Keratinocyte (primary cell): ENCODE measurements around the gene PDZRN3. TPM values are rescaled to one million over a fixed set of nuclear protein-coding genes. Genes with fewer than 3 reads are reported as not detected.

Experiments used
- DNase-seq: peaks from one replicate; pipeline ENCODE4 v3.0.0-alpha.2; 2011; ENCODE audit warnings: low read depth, missing footprints, low spot score
- FAIRE-seq: peaks from 2 replicates; lab custom pipeline; 2011; peaks lifted over from hg19 to GRCh38; lab: Jason Lieb, UNC
- H2AFZ ChIP-seq: 2 replicates; pipeline ENCODE4 v1.6.0; 2012; ENCODE audit warnings: low read length, control low read depth, inconsistent platforms; ENCODE audit not compliant: control insufficient read depth
- H3K27ac ChIP-seq: 2 replicates; pipeline ENCODE4 v1.5.1; 2011; ENCODE audit warnings: low read length; ENCODE audit not compliant: control insufficient read depth, insufficient read depth
- H3K27me3 ChIP-seq: 3 replicates; pipeline ENCODE4 v1.6.0; 2011; ENCODE audit warnings: low read length; ENCODE audit not compliant: control insufficient read depth, insufficient read depth; ENCODE audit errors: extremely low read depth
- H3K36me3 ChIP-seq, 2 experiments: 2 replicates in 1 of 2; 3 replicates in 1 of 2; pipeline ENCODE4 v1.5.1; 2011; ENCODE audit warnings: low read length in 2 of 2, mild to moderate bottlenecking in 1 of 2; ENCODE audit not compliant: control insufficient read depth in 2 of 2, insufficient read depth in 2 of 2; ENCODE audit errors: extremely low read depth in 1 of 2
- H3K4me1 ChIP-seq: 3 replicates; pipeline ENCODE4 v1.5.1; 2011; ENCODE audit warnings: low read length; ENCODE audit not compliant: control insufficient read depth, insufficient read depth; ENCODE audit errors: extremely low read depth
- H3K4me2 ChIP-seq: 3 replicates; pipeline ENCODE4 v1.6.0; 2011; ENCODE audit warnings: low read depth, low read length; ENCODE audit not compliant: control insufficient read depth, insufficient read depth; ENCODE audit errors: extremely low read depth
- H3K4me3 ChIP-seq, 3 experiments: fragments of 200-600 bp in 1 of 3; sonication (generic) in 1 of 3; 2 replicates in 2 of 3; 3 replicates in 1 of 3; pipeline ENCODE4 v1.5.1; 2011 to 2016; ENCODE audit warnings: low read length in 3 of 3, mild to moderate bottlenecking in 3 of 3, control low read depth in 2 of 3, inconsistent platforms in 1 of 3, low read depth in 1 of 3, mixed read lengths in 1 of 3, mixed run types in 1 of 3, moderate library complexity in 1 of 3; ENCODE audit not compliant: control insufficient read depth in 2 of 3, insufficient read depth in 2 of 3; ENCODE audit errors: extremely low read depth in 1 of 3
- H3K79me2 ChIP-seq: 2 replicates; pipeline ENCODE4 v1.6.0; 2012; ENCODE audit warnings: low read length; ENCODE audit not compliant: control insufficient read depth, insufficient read depth
- H3K9ac ChIP-seq: 3 replicates; pipeline ENCODE4 v1.6.0; 2011; ENCODE audit warnings: low read length; ENCODE audit not compliant: control insufficient read depth, insufficient read depth; ENCODE audit errors: extremely low read depth
- H3K9me1 ChIP-seq: 3 replicates; pipeline ENCODE4 v1.6.0; 2011; ENCODE audit warnings: low read length; ENCODE audit not compliant: control insufficient read depth, insufficient read depth; ENCODE audit errors: extremely low read depth
- H3K9me3 ChIP-seq: 2 replicates; pipeline ENCODE4 v1.5.1; 2012; ENCODE audit warnings: low read depth, low read length; ENCODE audit not compliant: control insufficient read depth
- H4K20me1 ChIP-seq: 3 replicates; pipeline ENCODE4 v1.6.0; 2011; ENCODE audit warnings: low read length; ENCODE audit not compliant: control insufficient read depth, insufficient read depth; ENCODE audit errors: extremely low read depth
- EZH2 ChIP-seq: IDR thresholded peaks from one replicate; pipeline ENCODE4 v1.6.1; 2012; ENCODE audit warnings: inconsistent platforms, mild to moderate bottlenecking, low read length, moderate library complexity
- dilution Hi-C: fragments of 300-500 bp; cut with MboI; formaldehyde crosslinking; loops from one replicate; pipeline ENCODE4 v1.7.0; 2020; ENCODE audit warnings: low sequenced_read_pairs; ENCODE audit not compliant: extremely low pct_ligation_motif_present
- polyA plus RNA-seq, 5 experiments: library from polyadenylated mRNA; depleted of rRNA in 3 of 5; stranded (reverse) in 3 of 5; stranded (forward) in 1 of 5; unstranded in 1 of 5; fragments of >200 nt; gene quantifications; 1 replicate in 1 of 5; 2 replicates in 3 of 5; 3 replicates in 1 of 5; pipeline versions ENCODE4 v1.2.1 to v1.2.3, GENCODE V29; 2011 to 2012; ENCODE audit warnings: missing spikeins in 2 of 5, low read depth in 1 of 5, low replicate concordance in 1 of 5
- TF ChIP-seq, protein P1 (sequence below), 3 experiments: IDR thresholded peaks in 1 of 3; conservative IDR thresholded peaks in 1 of 3; optimal IDR thresholded peaks in 1 of 3; 2 replicates in 2 of 3; 3 replicates in 1 of 3; pipeline versions ENCODE3 to v1.5.1; 2011; ENCODE audit warnings: low read length in 3 of 3, mild to moderate bottlenecking in 3 of 3, moderate library complexity in 2 of 3, control low read depth in 1 of 3, inconsistent platforms in 1 of 3; ENCODE audit not compliant: insufficient read depth in 2 of 3; ENCODE audit errors: extremely low read depth in 1 of 3

PDZRN3 gene
- polyA plus RNA-seq, 1 donor (not counting 4 experiments of a cell fraction or from before 2014, with no cell fraction given) = not detected

DNA sequence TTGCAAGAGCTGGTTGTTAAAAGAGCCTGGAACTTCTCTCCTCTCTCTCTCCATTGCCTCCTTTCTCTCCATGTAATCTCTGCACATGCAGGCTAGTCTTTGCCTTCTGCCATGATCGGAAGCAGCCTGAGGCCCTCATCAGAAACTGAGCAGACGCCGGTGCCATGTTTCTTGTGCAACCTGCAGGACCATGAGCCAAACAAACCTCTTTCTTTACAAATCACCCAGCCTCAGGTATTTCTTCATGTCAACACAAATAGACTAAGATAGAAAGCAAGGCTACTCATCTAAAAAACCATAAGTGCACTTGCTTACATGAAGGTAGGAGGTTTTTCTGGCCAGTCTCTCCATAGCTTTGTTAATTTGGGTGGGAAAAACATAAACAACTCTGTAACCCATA lies 8.7 kb downstream of the PDZRN3 start:
- FAIRE-seq (no peak), DNase-seq (no peak)
- no peak for TF ChIP-seq EZH2
- TF ChIP-seq, protein P1, sequence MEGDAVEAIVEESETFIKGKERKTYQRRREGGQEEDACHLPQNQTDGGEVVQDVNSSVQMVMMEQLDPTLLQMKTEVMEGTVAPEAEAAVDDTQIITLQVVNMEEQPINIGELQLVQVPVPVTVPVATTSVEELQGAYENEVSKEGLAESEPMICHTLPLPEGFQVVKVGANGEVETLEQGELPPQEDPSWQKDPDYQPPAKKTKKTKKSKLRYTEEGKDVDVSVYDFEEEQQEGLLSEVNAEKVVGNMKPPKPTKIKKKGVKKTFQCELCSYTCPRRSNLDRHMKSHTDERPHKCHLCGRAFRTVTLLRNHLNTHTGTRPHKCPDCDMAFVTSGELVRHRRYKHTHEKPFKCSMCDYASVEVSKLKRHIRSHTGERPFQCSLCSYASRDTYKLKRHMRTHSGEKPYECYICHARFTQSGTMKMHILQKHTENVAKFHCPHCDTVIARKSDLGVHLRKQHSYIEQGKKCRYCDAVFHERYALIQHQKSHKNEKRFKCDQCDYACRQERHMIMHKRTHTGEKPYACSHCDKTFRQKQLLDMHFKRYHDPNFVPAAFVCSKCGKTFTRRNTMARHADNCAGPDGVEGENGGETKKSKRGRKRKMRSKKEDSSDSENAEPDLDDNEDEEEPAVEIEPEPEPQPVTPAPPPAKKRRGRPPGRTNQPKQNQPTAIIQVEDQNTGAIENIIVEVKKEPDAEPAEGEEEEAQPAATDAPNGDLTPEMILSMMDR (optimal IDR thresholded peaks at IDR 0.05 in 1 of 3, IDR thresholded peaks at IDR 0.05 in 1 of 3, conservative IDR thresholded peaks at IDR 0.05 in 1 of 3; ENCODE audit: extremely low read depth in 1 of 3, insufficient read depth in 2 of 3, low read length in 3 of 3) = no peak
- no peak overlapping the region for H3K4me3 ChIP-seq
- H3K9me3 ChIP-seq = no peaks in the 10 kb centered on the region
- dilution Hi-C loops = no loop called here
- H4K20me1 ChIP-seq = no peaks in the 10 kb centered on the region
- H3K9me1 ChIP-seq = no peaks in the 10 kb centered on the region
- no peak overlapping the region for H3K4me2 ChIP-seq
- no peaks in the 10 kb centered on the region for H3K4me1 ChIP-seq
- H3K27ac ChIP-seq = no peak overlapping the region
- H3K79me2 ChIP-seq = no peaks in the 10 kb centered on the region
- H3K27me3 ChIP-seq = no peaks in the 10 kb centered on the region
- no peak overlapping the region for H3K9ac ChIP-seq
- H2AFZ ChIP-seq = no peak overlapping the region
- H3K36me3 ChIP-seq = no peaks in the 10 kb centered on the region

- no peak overlapping the region for H3K27ac ChIP-seq
- H3K9ac ChIP-seq = no peak overlapping the region
- no peak for DNase-seq
- TF ChIP-seq, protein P1 (optimal IDR thresholded peaks at IDR 0.05 in 1 of 3, IDR thresholded peaks at IDR 0.05 in 1 of 3, conservative IDR thresholded peaks at IDR 0.05 in 1 of 3; ENCODE audit: extremely low read depth in 1 of 3, insufficient read depth in 2 of 3, low read length in 3 of 3) = no peak
- TF ChIP-seq EZH2 = no peak
- no peaks in the 10 kb centered on the region for H3K9me3 ChIP-seq
- no peaks in the 10 kb centered on the region for H4K20me1 ChIP-seq
- H3K4me2 ChIP-seq = no peak overlapping the region
- H3K4me1 ChIP-seq = no peaks in the 10 kb centered on the region
- no peaks in the 10 kb centered on the region for H3K36me3 ChIP-seq
- H3K79me2 ChIP-seq = no peaks in the 10 kb centered on the region
- dilution Hi-C loops = no loop called here
- H3K27me3 ChIP-seq = no peaks in the 10 kb centered on the region
- H3K4me3 ChIP-seq = no peak overlapping the region
- H2AFZ ChIP-seq = no peak overlapping the region
- no peaks in the 10 kb centered on the region for H3K9me1 ChIP-seq
- FAIRE-seq = no peak
Measured at GRCh38 chr3:73614419-73614818, 10.3 kb downstream of the PDZRN3 start.
